SU-DHL-6 (cell line): ENCODE results near the gene APC.

Source experiments
- CTCF ChIP-seq: fragments of 200-600 bp; sonication (generic); IDR thresholded peaks from one replicate; pipeline ENCODE4 v1.5.1; 2017; ENCODE audit warnings: antibody characterized with exemption, mild to moderate bottlenecking, low read length, moderate library complexity; ENCODE audit not compliant: insufficient read depth, poor library complexity, severe bottlenecking
- EZH2phosphoT487 ChIP-seq: fragments of 200-600 bp; sonication (generic), shearing (Covaris generic); conservative IDR thresholded peaks from 2 replicates; pipeline ENCODE4 v1.6.1; 2018; ENCODE audit warnings: mild to moderate bottlenecking, antibody characterized with exemption, low read length, moderate library complexity, mixed read lengths

GRCh38 chr5:112867411-112867810 is 129.7 kb downstream of the APC start:
- TF ChIP-seq CTCF (no peak), EZH2phosphoT487 (no peak)
